Mesodermal cell (in vitro differentiated cells): ENCODE results near the gene ELOB.

Experiments
- H3K27ac ChIP-seq: 2 replicates; pipeline ENCODE4 v1.7.0; 2013; ENCODE audit warnings: mild to moderate bottlenecking, low read depth, low read length, moderate library complexity; ENCODE audit not compliant: severe bottlenecking
- H3K36me3 ChIP-seq: 2 replicates; pipeline ENCODE4 v1.7.1; 2013; ENCODE audit warnings: mild to moderate bottlenecking, low read length, moderate library complexity; ENCODE audit not compliant: control insufficient read depth, insufficient read depth
- H3K4me1 ChIP-seq: one replicate; pipeline ENCODE4 v1.7.1; 2013; ENCODE audit warnings: mild to moderate bottlenecking, low read length; ENCODE audit not compliant: insufficient read depth, control insufficient read depth, poor library complexity, severe bottlenecking
- H3K4me3 ChIP-seq: 2 replicates; pipeline ENCODE4 v1.7.0; 2013; ENCODE audit warnings: low read length, control low read depth, mild to moderate bottlenecking; ENCODE audit not compliant: insufficient read depth, poor library complexity, severe bottlenecking; ENCODE audit errors: extremely low read depth
- H3K9me3 ChIP-seq: 2 replicates; pipeline ENCODE4 v1.7.1; 2013; ENCODE audit warnings: mild to moderate bottlenecking, low read length, moderate library complexity; ENCODE audit not compliant: control insufficient read depth
- WGBS, 2 experiments: methylation state at CpG; one replicate each; pipeline ENCODE4 v1.1.5; 2013; ENCODE audit warnings: missing lambda C conversion rate in 2 of 2; ENCODE audit not compliant: insufficient coverage in 2 of 2; 5-methylcytosine and 5-hydroxymethylcytosine counted together

Gene ELOB

DNA sequence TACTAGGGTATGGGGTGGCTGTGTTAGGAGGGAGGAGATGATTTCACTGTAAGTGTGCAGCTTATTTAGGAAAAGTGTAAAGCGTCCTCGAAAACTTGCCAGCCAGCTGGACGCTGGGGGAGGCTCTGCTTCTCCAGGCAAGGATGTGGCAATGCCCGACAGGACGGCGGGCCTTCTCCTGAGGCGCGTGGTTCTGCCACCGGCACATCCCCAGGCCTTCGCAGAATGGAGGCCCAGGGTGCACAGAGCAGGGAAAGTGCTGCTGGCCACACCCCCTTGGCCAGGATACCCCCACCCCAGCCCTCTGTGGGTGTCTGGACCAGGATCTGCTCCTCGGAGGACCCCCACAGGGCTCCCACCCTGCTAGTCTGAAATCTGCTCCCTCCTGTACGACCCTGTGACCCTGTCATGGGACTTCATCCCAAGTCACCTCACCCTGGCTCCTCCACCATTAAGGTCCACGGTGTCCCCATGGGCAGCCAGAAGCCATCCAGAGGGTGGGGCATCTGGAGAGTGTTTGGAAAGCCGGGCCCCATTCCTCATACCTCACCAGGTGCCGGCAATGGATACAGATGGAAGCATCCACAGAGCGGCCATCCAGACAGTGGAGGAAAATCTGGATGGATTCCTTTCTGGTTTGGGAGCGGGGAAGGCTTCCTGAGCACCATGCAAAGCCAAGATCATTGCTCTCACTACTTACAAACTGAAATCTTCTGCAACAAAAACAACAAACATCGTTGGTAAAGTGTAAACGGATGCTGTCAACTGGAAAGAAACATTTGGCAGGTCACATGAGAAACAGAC, 33.9 kb downstream of the ELOB start:
- Histone ChIP-seq H3K9me3 (no peaks in the 10 kb centered on the region), H3K27ac (no peak overlapping the region), H3K4me1 (no peaks in the 10 kb centered on the region), H3K4me3 (no peak overlapping the region), H3K36me3 (no peaks in the 10 kb centered on the region)
- 90 to 93% methylated on average over 12 to 14 of the region's 19 CpGs for WGBS, 2 experiments

GRCh38 chr16:2742323-2743006, 34.6 kb downstream of the ELOB start:
- Histone ChIP-seq H3K27ac (no peak overlapping the region), H3K9me3 (no peaks in the 10 kb centered on the region), H3K4me3 (no peak overlapping the region), H3K4me1 (no peaks in the 10 kb centered on the region), H3K36me3 (no peaks in the 10 kb centered on the region)
- WGBS, 2 experiments, result 95 to 98% methylated on average over 10 to 11 of the region's 12 CpGs

- H3K27ac ChIP-seq, result no peak overlapping the region
- H3K36me3 ChIP-seq, result no peaks in the 10 kb centered on the region
- no peaks in the 10 kb centered on the region for H3K4me1 ChIP-seq
- no peak overlapping the region for H3K4me3 ChIP-seq
- no peaks in the 10 kb centered on the region for H3K9me3 ChIP-seq
- WGBS, 2 experiments, result 90 to 91% methylated on average over 3 to 4 of the region's 4 CpGs
Observed at GRCh38 chr16:2741168-2741567, 35.9 kb downstream of the ELOB start.

DNA sequence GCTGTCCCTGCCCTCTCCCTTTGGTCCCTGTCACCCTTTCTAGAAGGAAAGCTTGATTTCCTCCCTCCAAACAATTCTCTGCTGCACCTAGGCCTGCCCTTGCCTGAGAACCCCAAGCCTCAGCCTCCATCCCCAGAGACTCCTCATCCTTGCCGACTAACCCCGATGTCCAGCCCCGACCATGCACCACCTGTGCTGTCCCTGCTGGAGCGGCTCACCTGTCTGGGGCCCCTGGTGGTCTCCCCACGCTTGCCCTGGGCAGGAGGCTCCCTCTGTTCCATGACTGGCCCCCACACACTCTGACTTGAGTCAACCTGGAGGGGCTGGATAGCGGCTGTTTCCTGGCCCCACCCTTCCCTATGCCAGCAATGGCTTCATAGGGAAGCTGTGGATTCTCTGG, 36.6 kb downstream of the ELOB start:
- no peaks in the 10 kb centered on the region for H3K36me3 ChIP-seq
- H3K4me3 ChIP-seq, result no peak overlapping the region
- H3K4me1 ChIP-seq, result no peaks in the 10 kb centered on the region
- WGBS, 2 experiments, result 84 to 90% methylated on average over 5 to 6 of the region's 6 CpGs
- H3K9me3 ChIP-seq, result no peaks in the 10 kb centered on the region
- no peak overlapping the region for H3K27ac ChIP-seq

- no peaks in the 10 kb centered on the region for H3K4me1 ChIP-seq
- WGBS, 2 experiments, result 78 to 81% methylated on average over 7 of the region's 8 CpGs
- H3K4me3 ChIP-seq, result no peak overlapping the region
- H3K9me3 ChIP-seq, result no peaks in the 10 kb centered on the region
- H3K36me3 ChIP-seq, result no peaks in the 10 kb centered on the region
- H3K27ac ChIP-seq, result no peak overlapping the region
Observed at GRCh38 chr16:2739625-2740430, 37.3 kb downstream of the ELOB start.

DNA sequence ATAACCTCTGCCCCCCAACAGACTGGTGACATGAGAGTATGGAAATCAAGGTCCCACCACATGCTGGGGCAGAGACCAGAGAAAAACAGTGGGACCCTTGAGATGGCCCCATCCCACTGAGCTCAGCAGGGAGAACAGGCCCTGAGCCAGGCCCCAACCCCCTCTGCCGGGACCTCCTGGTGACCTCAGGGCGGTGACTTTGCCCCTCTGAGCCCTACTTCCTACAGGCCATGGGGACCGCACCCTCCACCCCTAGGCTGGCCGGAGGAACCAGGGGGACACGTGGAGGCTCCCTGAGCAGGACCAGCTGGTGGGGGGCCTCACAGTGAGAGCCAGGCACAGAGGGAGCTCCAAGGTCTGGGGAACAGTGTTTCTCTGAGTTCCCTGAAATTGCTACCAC, 38.5 kb downstream of the ELOB start:
- Histone ChIP-seq H3K9me3 (no peaks in the 10 kb centered on the region), H3K36me3 (no peaks in the 10 kb centered on the region), H3K27ac (no peak overlapping the region), H3K4me1 (no peaks in the 10 kb centered on the region), H3K4me3 (no peak overlapping the region)
- 81 to 82% methylated on average over 3 to 5 of the region's 5 CpGs for WGBS, 2 experiments

DNA sequence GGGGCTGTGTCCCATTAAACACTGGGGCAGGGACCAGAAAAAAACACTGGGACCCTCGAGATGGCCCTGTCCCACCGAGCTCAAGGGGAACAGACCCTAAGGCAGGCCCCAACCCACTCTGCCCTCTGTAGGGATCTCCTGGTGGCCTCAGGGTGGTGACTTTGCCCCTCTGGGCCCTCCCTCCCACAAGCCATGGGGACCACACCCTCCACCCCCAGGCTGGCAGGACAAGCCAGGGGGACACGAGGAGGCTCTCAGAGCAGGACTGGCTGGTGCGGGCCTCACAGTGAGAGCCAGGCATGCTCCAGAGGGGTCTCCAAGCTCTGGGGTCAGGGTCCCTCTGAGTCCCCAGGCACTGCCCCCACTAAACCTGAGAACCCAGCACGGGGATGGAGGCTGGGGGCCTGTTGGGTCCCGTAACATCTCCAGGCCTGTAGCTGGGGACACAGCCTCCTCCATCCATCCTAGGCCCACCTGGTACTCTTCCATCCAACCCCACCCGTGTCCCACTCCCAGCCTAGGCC, 39.1 kb downstream of the ELOB start:
- no peak overlapping the region for H3K27ac ChIP-seq
- no peak overlapping the region for H3K4me3 ChIP-seq
- no peaks in the 10 kb centered on the region for H3K36me3 ChIP-seq
- 71 to 77% methylated on average over 5 to 6 of the region's 7 CpGs for WGBS, 2 experiments
- H3K9me3 ChIP-seq, result no peaks in the 10 kb centered on the region
- H3K4me1 ChIP-seq, result no peaks in the 10 kb centered on the region

DNA sequence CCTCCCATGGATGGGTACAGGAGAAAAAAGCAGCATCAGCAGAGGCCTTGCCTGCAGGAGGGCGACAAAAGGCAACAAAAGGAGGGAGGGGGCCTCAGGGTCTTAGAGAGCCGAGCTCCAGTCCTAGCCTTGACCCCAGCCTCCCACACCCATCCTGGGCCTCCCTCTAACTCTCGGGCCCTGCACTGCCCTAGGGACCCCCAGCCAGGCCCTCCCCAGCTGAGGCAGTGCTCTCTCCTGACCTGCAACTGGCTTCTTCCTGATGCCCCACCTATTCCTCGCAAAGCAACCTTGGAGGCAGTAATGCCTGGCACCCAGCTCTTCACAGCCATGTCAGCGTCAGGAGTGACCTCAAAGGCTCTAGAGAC, 39.9 kb downstream of the ELOB start:
- Histone ChIP-seq H3K9me3 (no peaks in the 10 kb centered on the region), H3K27ac (no peak overlapping the region), H3K4me1 (no peaks in the 10 kb centered on the region), H3K4me3 (no peak overlapping the region), H3K36me3 (no peaks in the 10 kb centered on the region)
- WGBS, 2 experiments, result 81 to 85% methylated on average over 4 to 5 of the region's 5 CpGs

DNA sequence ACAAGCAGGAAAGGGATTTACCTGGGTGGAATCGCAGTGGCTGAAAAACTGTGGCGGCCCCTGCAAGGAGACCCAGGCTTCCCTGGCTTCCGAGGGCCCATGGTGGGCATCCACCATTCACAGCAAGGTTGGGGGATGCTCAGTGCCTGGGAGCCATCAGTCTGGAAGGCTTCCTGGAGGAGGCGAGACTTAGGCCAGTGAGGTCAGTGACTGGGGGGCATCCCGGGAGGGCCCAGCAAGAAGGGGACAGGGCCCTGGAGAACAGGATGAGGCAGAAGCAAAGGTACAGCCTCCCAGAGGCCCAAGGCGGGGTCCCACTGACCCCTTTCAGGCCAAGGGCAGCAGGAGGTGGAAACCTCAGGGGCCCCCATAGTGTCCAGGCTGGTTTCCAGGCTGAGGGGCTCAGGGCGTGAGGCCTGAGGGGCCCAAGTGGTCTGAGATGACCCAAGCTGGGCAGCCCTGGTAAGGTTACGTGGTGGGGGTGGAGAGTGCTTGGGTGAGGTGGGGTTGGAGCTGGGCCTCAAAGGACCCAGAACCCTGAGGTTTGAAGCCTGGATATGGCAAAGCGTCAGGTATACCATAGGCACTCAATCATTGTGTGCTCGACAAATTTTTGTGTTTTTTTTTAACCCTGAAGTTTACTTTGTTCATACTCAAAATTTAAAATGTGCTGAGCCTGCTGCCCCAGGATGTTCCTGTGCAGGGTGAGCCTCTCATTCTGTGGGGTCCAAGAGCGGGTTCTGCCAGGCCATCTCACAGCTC, 40.4 kb downstream of the ELOB start:
- no peaks in the 10 kb centered on the region for H3K4me1 ChIP-seq
- no peak overlapping the region for H3K4me3 ChIP-seq
- no peaks in the 10 kb centered on the region for H3K36me3 ChIP-seq
- H3K9me3 ChIP-seq, result no peaks in the 10 kb centered on the region
- 95 to 96% methylated on average over 8 to 9 of the region's 11 CpGs for WGBS, 2 experiments
- H3K27ac ChIP-seq, result no peak overlapping the region

DNA sequence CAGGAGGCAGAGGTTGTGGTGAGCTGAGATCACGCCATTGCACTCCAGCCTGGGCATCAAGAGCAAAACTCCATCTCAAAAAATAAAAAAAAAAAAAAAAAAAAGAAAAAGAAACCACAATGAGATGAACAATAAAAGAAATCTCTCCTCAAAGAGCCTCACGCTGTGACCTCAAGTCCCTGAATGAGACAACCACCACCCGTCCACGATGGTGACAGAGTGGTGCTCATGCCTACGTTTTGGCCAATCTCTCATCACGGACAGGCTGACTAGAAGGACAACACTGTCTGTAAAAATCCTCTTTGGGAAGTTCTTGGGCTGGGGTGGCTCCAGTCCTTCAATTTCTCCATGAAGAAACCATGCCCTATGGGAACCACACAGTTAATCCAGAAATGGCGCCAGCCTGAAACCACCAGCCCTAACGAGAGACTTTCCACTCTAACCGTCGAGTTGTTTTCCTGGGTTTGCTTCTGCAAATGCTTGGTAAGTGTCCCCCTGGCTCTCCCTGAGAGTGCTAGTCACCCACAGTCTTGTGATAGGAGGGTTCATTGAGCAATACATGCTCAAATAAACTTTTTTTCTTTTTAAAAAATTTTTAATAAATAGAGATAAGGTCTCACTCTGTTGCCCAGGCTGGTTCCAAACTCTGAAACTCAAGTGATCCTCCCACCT, 42.1 kb downstream of the ELOB start:
- Histone ChIP-seq H3K4me1 (no peaks in the 10 kb centered on the region), H3K4me3 (no peak overlapping the region), H3K36me3 (no peaks in the 10 kb centered on the region), H3K9me3 (no peaks in the 10 kb centered on the region), H3K27ac (no peak overlapping the region)
- WGBS, 2 experiments, result 88 to 98% methylated on average over 8 to 9 of the region's 10 CpGs
